A549 (cell line): ENCODE results near the gene HLF.

Source experiments
- ATOH8 ChIP-seq: fragments of 250-450 bp; sonication (Bioruptor Pico); IDR thresholded peaks from 2 replicates; pipeline ENCODE4 v1.5.0; 2020; ENCODE audit warnings: low read depth, mild to moderate bottlenecking, moderate library complexity
- CEBPB ChIP-seq, 2 experiments: fragments of >200 bp in 1 of 2; sonication (Bioruptor Twin) in 1 of 2; formaldehyde crosslinking in 1 of 2; IDR thresholded peaks; 2 replicates each; pipeline ENCODE4 v1.6.1; 2012 to 2016
- CHD4 ChIP-seq: fragments of 200-600 bp; sonication (generic); IDR thresholded peaks from 2 replicates; pipeline ENCODE4 v1.6.1; 2016; ENCODE audit warnings: antibody characterized with exemption, mild to moderate bottlenecking, borderline replicate concordance
- EP300 ChIP-seq, 2 experiments: fragments of >200 bp; sonication (Bioruptor Twin); formaldehyde crosslinking; IDR thresholded peaks; 2 replicates in 1 of 2; 3 replicates in 1 of 2; pipeline ENCODE4 v1.6.1; 2016 to 2017
- ESRRA ChIP-seq: fragments of 150-350 bp; IDR thresholded peaks from 2 replicates; pipeline ENCODE4 v1.6.1; 2014; ENCODE audit warnings: mild to moderate bottlenecking, low read length, borderline replicate concordance
- GATA3 ChIP-seq: IDR thresholded peaks from 2 replicates; pipeline ENCODE4 v1.6.1; 2012; ENCODE audit warnings: borderline replicate concordance
- HOXA7 ChIP-seq: fragments of 250-450 bp; sonication (Bioruptor Pico); IDR thresholded peaks from 2 replicates; pipeline ENCODE4 v1.5.0; 2020; ENCODE audit warnings: mild to moderate bottlenecking, moderate library complexity
- MAX ChIP-seq: IDR thresholded peaks from 2 replicates; pipeline ENCODE4 v1.6.1; 2012
- POLR2A ChIP-seq: IDR thresholded peaks from 2 replicates; pipeline ENCODE4 v1.6.1; 2012; ENCODE audit warnings: mild to moderate bottlenecking, low read length
- RAD21 ChIP-seq, 2 experiments: fragments of >200 bp in 1 of 2; sonication (Bioruptor Twin) in 1 of 2; formaldehyde crosslinking in 1 of 2; IDR thresholded peaks in 1 of 2; conservative IDR thresholded peaks in 1 of 2; 2 replicates in 1 of 2; 3 replicates in 1 of 2; pipeline ENCODE4 v1.6.1; 2012 to 2018; ENCODE audit warnings: inconsistent platforms in 1 of 2
- TP53 ChIP-seq: fragments of 250-450 bp; sonication (Bioruptor Pico); IDR thresholded peaks from 2 replicates; pipeline ENCODE4 v1.5.0; 2021; ENCODE audit warnings: mild to moderate bottlenecking, moderate library complexity
- USF2 ChIP-seq: fragments of 450-650 bp; IDR thresholded peaks from 2 replicates; pipeline ENCODE4 v1.6.1; 2014; ENCODE audit warnings: antibody characterized with exemption
- TF ChIP-seq, protein P1 (sequence below): fragments of >200 bp; sonication (Bioruptor Twin); formaldehyde crosslinking; IDR thresholded peaks from 3 replicates; pipeline ENCODE4 v1.5.1; 2016
- TF ChIP-seq, protein P2 (sequence below): IDR thresholded peaks from 2 replicates; pipeline ENCODE4 v1.6.1; 2012; ENCODE audit warnings: low read depth, borderline replicate concordance

DNA sequence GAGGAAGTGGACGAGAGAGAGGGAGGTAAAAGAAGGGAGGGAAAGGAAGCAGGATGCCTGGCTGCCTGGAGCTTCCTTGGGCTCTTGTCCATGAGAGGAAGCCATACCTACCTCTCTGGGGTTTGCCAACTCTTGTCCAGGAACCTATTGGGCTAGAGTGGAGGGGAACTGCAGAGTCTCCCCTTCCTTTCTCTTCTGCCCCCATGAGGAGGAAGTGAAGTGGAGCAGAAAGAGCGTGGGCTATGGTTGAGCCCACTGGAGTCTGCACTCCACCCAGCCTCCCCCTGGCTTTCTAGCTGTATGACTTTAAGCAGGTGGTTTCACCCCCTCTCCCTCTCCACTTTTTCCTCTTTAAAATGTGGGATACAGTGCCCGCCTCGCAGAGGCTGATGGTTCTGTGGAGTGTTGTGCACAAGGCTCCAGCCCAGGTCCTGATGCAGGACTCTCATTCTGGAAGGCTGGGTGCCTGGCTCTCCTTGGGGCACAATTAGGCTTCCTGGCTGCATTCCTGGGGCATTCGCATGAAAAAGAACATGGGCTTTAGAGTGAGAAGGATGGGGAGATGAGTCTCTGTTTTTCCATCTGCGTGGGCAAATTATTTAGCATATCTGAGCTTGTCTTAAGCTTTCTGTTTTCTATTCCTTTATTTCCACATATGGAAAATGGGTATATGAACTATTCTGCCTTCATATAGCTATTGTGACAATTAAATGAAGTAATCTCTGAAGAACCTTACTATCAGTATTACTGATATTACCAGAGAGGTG is 40.7 kb downstream of the HLF start:
- TF ChIP-seq, protein P1, sequence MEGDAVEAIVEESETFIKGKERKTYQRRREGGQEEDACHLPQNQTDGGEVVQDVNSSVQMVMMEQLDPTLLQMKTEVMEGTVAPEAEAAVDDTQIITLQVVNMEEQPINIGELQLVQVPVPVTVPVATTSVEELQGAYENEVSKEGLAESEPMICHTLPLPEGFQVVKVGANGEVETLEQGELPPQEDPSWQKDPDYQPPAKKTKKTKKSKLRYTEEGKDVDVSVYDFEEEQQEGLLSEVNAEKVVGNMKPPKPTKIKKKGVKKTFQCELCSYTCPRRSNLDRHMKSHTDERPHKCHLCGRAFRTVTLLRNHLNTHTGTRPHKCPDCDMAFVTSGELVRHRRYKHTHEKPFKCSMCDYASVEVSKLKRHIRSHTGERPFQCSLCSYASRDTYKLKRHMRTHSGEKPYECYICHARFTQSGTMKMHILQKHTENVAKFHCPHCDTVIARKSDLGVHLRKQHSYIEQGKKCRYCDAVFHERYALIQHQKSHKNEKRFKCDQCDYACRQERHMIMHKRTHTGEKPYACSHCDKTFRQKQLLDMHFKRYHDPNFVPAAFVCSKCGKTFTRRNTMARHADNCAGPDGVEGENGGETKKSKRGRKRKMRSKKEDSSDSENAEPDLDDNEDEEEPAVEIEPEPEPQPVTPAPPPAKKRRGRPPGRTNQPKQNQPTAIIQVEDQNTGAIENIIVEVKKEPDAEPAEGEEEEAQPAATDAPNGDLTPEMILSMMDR = no peak
- no peak for TF ChIP-seq ESRRA
- no peak for TF ChIP-seq MAX
- no peak for TF ChIP-seq RAD21 (conservative IDR thresholded peaks at IDR 0.05 in 1 of 2, IDR thresholded peaks at IDR 0.05 in 1 of 2)
- no peak for TF ChIP-seq POLR2A
- no peak for TF ChIP-seq TP53 (CRISPR knock-in tag)
- TF ChIP-seq GATA3 = no peak
- no peak for TF ChIP-seq CHD4
- TF ChIP-seq, protein P2, sequence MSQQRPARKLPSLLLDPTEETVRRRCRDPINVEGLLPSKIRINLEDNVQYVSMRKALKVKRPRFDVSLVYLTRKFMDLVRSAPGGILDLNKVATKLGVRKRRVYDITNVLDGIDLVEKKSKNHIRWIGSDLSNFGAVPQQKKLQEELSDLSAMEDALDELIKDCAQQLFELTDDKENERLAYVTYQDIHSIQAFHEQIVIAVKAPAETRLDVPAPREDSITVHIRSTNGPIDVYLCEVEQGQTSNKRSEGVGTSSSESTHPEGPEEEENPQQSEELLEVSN = no peak
- no peak for TF ChIP-seq HOXA7 (CRISPR knock-in tag)
- TF ChIP-seq EP300 (IDR thresholded peaks at IDR 0.05) = no peak
- TF ChIP-seq CEBPB (IDR thresholded peaks at IDR 0.05) = no peak
- no peak for TF ChIP-seq USF2
- TF ChIP-seq ATOH8 = no peak
